ENCODE data around the gene WDFY4.

Gene WDFY4

GRCh38 chr10:48711830-48712229 is 27.2 kb downstream of the WDFY4 start:
- no peak for TF ChIP-seq CTCF (IDR thresholded peaks at IDR 0.05)

GRCh38 chr10:48714088-48714487 is 29.4 kb downstream of the WDFY4 start:
- TF ChIP-seq CTCF (IDR thresholded peaks at IDR 0.05): no peak

- no peak for TF ChIP-seq CTCF (IDR thresholded peaks at IDR 0.05)
Measured at GRCh38 chr10:48716416-48716815, 31.7 kb downstream of the WDFY4 start.

GRCh38 chr10:48720611-48721010 is 35.9 kb downstream of the WDFY4 start:
- TF ChIP-seq CTCF (IDR thresholded peaks at IDR 0.05): no peak

GRCh38 chr10:48722153-48723145 is 37.8 kb downstream of the WDFY4 start:
- no peak for TF ChIP-seq CTCF (IDR thresholded peaks at IDR 0.05)

GRCh38 chr10:48724127-48724526 is 39.5 kb downstream of the WDFY4 start:
- TF ChIP-seq CTCF (IDR thresholded peaks at IDR 0.05): no peak

- TF ChIP-seq CTCF (IDR thresholded peaks at IDR 0.05): no peak
Measured at GRCh38 chr10:48725708-48726107, 41.0 kb downstream of the WDFY4 start.

Data from LNCAP (cell line).